MV-4-11 (cell line): ENCODE results near the gene BRSK1.

Source experiments
- DNase-seq: peaks from one replicate; lab custom pipeline; 2025; lab: John Stamatoyannopoulos, UW

Gene BRSK1

DNA sequence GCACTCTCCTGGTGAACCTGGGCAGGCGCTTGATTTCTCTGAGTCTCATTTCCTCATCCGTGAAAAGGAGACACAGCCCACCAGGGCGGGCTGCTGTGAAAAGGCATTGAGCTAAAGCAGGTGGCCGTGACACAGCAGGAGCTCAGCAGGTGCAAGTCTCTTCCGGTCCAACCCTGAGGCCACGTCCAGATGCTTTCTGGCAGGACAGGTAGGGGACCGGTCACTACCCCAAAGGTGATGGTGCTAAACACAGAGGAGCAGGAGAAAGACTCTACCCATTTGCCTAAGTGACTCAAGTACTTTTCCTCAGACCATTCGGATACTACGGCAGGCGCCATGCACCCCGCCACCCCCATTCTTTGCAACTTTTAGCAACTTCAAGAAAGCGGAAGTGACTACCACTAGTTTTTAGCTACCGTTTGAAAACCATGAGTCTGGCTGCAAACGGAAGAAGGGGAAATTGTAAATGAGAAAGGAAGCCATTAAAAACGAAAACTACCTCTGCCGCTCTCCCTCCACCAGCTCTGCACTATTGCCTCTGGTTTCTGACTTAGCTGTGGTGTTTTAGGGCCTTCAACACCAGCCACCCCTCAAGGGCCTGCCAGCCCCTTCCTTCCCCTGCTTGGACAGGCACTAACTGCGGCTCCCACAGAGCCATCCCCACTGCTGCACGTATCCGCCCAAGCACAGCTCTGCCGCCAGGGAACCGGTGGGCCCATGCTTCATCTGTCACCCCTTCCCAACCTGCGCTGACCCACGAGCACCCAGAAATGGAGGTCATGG is 29.8 kb upstream of the BRSK1 start:
- peak; percentile 90 for DNase-seq

DNA sequence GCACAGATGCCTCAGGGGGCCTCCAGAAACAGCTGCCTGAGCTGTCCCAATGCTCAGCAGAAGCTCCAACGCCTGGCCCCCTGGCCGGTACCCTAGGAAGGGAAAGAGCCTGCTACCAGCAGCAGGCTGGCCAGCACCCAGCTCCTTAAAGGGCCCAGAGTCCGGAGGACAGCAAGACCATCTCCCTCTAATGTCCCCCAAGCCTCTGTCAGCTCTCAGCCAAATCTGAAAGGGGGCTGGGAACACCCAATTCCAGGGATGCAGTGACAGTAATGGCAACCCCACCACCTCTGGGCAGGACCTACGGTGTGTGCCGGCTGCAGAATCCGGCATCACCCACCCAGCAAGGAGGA is 29.2 kb upstream of the BRSK1 start:
- DNase-seq: no peak

DNA sequence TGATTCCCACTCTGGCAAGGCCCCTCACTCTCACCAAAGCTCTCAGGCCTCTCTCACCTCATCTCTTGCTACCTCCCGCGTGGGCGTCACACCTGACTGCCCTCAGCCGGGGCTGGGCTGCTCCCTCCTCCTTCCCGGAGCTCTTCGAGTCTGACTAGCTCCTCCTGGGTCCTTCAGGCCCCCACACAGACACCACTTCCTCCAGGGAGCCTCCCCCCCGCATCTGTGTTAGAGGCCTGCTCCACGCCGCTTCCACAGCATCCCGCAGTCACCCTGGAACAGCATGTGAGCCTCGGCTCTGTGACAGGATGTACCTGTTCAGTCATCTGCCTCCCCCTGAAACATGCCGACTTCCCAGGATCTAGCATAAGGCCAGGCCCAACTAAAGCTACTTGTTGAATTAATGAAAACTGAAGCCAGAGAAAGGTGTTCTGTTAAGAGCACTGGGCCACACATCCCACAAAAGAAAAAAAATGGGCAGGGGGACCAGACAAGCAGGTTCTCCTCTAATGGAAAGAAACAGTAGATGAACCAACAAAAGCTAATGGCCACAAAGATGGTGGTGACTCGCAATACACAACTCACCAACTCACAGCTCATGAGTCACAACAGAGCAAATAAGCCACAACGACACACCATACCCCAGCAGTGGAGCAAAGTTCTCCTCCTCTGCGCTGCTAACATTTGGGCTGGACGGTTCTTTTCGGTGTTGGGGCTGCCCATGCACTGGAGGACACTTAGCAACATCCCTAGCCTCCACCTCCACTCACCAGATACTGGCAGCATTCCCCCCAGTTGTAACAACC is 28.0 kb upstream of the BRSK1 start:
- peak; percentile 66 for DNase-seq

DNA sequence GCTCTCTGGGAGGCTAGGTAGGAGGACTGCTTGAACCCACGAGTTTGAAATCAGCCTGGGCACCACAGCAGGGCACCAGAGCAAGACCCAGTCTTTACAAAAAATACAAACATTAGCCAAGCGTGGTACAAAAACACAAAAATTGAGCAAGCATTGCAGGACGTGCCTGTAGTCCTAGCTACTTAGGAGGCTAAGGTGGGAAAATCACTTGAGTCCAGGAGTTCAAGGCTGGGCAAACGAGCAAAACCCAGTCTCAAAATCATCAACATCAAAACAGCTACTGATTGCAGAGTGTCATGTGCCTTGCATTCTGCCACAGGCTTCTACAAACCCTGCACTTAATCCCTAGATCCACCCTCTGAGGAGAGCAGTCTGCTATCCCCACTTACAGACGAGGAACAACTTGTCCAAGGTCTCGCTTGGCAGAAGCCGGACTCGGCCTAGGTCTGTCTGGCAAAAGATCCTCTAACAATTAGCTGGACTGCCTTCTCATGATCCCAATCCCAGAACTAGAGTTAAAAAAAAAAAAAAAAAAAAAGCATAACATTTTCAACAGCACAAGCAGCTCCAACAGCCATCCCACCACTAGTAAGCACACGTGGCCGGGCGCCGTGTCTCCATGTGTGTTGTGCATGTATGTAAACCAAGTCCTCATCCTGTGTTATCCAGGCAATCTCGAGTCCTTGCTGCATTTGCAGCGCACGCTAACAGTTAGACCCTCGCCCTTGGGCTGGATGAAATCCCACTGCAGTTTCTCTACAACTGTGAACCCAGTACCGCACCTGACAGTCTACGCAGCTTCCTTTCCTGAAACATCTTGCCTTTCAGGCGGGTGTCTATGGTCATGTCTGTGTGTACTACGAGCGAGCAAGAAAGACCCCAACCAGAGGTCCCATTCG is 27.0 kb upstream of the BRSK1 start:
- peak; percentile 42 for DNase-seq

DNA sequence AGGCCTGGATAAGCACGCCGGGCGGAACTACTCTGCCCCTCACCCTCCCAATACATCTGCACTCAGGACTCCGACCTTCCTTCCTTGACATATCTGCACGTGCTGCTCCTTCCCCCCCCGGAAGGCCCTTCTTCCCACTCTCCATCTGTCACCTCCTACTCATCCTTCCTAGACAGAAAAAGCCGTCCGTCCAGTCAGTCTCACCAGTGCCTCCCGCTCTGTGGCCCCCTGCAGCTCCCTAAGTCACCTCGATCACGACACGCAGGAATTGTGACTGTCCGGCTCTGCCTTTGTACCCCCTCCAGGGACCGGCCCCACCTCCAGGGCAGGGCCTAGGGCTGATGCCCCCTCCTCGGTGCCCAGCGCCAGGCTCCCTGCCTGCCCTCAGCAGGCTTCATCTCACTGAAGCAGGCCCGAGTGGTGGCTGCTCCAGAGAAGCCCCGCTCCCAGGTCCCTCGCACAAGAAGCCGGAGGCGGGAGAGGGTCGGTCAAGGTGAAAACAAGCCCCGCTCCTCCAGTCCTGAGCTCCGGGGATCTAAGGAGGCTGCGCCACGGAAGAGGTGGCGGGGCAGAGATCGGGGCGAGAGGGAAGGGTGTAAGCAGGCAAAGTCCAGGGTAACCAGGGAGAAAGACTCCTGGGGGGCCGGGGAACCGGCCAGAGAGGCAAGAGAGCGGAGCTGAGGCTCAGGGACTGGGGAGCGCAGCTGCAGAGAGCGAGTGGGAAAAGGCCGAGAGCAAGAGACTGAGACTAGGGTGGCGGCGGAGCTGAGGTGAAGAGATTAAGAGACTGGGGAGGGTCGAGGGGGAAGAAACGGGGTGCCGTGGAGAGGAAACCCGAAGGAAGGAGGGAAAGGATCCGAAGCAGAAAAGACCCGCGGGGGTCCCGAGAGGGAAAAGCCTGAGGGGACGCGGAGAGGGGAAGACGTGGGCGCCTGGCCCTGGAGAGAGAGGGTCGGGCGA is 26.1 kb upstream of the BRSK1 start:
- peak; percentile 35 for DNase-seq

DNA sequence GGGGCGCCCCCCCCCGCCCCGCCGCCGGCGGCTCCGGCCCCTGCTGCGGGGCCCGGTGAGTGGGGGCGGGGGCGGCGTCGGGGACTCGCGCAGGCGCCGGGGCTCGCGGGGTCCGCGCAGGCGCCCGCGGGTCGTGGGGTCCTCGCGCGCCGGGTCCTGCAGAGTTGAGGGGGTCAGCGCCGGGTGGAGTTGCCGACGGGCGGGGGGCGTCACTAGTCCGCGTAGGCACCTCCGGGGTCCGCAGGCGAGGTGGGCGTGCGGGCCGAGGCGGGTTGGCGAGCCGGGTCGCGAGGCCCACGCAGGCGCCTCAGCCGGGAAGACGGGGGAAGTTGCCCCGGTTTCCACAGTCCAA is 25.3 kb upstream of the BRSK1 start:
- DNase-seq: no peak

DNA sequence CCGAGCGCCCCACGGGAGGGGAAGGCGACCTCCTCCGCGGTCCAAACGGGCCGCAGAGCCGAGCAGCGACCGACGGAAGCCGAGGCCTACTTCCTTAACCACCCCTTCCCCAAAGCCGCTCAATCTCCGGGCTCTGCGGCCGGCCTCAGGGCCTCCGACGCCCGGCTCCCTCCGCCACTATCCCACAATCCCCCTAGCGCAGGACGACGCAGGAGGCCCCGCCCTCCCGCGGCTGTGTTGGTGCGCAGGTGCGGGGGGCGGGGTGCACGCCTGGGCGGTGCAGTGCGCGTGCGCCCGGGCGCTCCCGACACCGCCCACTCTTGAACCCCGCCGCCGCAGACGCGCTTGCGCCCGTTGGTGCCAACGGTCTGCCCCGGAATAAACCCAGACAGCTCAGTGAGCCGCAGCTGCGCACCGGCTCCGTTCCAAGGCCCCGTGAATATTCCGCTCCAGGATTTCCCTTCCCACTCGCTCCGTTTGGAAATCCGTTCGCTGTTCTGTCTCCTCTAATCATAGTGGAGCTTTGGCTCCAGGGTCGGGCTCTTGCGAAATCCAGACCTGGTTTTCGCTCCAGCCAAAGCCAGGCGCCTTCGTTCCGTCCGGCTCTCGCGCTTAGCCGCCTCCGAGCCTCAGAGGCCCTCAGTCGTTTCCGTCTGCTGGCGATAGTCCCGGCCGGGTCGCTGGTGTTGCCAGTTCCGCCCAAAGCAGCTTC is 24.8 kb upstream of the BRSK1 start, which contains the start of gene PPP6R1:
Gene PPP6R1 (minus strand): TSS at position 190 of the 712 bp plus-strand sequence. CDS start 11,914 bp downstream, outside the sequence.
- peak; percentile 100 for DNase-seq

DNA sequence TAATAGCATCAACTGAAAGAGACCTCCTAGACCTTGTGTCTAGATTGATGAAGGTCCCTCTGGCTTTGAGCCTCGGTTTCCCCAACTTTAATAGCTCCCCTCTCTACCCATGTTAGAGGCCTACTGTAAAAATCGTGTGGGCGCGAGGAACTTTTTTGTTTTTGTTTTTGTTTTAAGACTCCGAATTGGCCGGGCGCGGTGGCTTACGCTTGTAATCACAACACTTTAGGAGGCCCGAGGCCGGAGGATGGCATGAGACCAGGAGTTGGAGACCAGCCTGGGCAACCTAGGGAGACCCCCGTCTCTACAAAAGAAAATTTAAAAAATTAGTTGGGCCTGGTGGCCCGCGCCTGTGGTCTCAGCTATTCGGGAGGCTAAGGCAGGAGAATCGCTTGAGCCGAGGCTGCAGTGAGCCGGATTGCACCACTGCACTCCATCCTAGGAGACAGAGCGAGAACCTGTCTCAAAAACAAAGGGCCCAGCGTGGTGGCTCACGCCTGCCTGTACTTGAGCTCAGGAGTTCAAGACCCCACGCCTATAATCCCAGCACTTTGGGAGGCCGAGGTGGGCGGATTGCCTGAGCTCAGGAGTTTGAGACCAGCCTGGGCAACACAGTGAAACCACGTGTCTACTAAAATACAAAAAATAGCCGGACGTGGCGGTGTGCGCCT is 24.1 kb upstream of the BRSK1 start:
- DNase-seq: peak; percentile 42

DNA sequence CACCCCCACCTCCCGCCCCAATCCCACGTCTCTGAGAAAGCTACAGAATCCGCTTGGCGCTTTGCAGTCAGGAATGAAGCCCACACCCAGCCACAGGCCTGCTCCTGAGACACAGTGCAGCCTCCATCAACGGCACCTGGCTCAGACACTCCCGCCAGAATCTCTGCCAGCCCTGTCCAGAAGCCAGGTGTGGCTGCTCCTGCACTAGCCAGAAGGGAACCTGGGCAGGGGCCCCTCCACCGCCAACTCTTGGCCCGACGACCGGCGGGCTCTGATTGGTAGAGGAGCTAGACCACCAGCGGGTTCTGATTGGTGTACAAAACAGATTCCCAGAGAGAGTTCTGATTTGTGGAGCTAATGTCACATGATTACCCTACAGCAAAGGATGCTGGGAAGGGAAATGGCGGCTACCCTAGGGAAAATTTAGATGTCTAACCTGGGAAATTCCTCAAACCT is 22.1 kb upstream of the BRSK1 start:
- no peak for DNase-seq

DNA sequence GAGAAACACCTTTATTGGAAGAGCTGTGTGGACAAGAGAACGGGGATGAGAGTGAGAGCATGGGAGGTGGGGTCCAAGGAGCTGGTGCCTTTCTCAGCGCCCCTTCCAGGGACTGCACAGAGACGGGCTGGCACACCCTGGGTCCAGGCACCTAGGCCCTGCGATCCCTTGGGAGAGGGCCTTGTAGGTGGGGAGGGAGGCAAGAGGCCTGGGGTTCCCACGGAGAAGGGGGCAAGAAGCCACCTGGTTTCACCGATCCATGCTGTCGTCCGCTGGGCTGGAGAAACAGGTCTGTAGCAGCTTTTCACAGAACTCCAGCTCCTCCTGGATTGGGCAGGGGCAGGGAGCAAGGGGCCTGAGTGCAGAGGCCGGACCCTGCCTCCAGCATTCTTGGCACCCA is 21.4 kb upstream of the BRSK1 start:
- DNase-seq: no peak

DNA sequence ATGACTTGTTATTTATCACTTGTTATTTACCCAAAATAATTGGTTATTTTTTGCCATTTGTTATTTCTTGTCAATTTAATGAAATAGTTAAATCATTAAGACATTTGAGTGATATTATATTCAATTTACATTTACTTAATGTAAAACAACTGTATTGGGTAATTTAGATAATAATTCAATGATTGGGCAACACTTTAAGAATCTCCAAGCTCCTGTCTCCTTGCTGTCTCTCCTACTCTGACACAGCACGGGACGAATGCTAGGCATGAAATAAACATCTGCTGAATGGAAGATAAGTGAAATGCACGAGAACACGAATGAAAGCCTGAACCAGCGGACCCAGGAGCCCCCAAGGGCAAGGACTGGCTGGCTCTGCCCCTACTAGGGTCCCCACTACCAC is 19.3 kb upstream of the BRSK1 start:
- DNase-seq: no peak

DNA sequence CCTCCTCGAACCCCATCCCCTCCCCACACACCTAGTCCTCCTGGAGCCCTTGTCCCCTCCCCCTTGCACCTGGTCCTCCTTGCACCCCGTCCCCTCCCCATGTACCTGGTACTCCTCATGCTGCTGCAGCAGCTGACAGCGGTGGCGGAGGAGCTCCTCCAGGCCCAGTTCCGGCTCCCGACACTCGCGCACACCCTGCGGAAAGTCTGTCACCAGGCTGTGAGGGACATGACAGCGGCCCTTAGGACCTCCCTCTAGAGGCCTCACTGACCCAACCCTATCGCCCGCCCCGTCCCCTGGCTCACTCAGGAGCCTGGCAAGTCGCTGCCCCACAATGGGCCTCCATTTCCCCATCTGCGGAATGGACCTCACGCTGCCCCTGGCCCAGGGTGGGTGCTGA is 18.6 kb upstream of the BRSK1 start:
- DNase-seq: no peak

DNA sequence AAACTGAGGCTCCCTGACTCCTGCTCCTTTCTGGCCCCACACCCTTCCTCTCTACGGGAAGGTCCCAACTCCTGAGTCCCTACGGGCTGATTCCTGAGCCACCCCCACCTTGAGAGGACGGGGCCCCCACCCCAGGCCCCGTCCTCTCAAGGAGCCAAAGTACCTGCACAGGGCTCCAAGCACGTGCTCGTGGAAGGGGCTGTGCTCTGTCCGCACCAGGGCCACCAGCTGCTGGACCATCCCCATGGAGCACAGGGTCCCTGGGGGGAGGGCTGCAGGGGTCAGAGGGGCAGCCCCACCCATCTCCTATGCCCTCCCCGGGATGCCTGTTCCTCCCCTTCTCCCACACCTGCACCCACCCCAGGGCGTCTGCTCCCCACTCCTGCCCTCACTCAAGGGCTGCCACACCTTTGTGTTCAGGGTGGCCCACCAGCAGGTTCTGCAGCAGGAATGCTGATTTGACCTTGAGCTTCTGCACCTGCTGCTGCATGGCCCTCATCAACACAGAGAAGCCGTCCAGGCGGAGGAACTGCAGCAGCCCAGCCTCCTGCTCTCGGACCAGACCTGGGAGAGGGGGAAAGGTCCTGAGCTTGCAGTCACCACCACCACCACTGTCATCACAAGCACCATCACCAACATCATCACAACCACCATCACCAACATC is 17.9 kb upstream of the BRSK1 start:
- no peak for DNase-seq

DNA sequence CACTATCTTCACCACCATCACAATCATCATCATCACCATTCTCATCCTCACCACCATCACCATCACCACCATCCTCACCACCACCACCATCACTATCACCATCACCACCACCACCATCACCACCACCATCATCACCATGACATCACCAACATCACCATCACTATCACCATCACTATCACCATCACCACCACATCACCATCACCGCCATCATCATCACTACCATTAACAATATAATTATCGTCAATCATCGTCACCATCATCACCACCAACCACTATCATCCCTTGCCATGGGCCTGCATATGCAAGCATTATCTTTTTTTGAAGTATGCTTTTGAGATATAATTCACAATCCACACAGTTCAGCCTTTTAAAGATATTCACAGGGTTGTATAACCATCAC is 17.4 kb upstream of the BRSK1 start:
- no peak for DNase-seq

DNA sequence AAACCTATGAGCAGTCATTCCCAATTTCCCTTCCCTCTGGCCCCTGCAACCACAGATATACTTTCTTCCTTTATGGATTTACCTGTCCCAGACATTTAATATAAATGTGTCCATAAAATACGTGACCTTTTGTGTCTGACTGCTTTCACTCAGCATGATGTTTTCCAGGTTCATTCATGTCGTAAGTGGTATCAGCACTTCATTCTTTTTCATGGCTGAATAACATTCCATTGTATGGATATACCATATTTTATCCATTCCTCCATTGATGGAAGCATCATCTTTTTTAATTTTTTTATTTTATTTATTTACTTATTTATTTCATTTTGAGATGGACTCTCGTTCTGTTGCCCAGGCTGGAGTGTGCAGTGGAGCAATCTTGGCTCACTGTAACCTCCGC is 17.0 kb upstream of the BRSK1 start:
- no peak for DNase-seq

DNA sequence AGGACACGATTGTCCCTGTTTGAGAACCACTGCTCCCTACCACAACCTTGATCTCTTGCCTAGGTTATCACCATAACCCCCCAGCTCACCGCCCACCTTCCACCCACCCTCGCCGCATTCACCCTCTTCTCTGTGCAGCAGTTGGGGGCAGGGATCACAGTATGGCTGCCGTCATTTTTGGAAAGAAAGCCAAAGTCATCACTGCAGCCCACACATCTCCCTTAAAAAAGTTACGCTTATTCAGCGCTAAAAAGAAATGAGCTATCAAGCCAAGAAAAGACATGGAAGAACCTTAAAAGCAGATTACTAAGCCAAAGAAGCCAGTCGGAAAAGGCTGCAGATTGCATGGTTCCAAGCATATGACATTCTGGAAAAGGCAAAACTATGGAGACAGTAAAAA is 14.5 kb upstream of the BRSK1 start:
- no peak for DNase-seq

DNA sequence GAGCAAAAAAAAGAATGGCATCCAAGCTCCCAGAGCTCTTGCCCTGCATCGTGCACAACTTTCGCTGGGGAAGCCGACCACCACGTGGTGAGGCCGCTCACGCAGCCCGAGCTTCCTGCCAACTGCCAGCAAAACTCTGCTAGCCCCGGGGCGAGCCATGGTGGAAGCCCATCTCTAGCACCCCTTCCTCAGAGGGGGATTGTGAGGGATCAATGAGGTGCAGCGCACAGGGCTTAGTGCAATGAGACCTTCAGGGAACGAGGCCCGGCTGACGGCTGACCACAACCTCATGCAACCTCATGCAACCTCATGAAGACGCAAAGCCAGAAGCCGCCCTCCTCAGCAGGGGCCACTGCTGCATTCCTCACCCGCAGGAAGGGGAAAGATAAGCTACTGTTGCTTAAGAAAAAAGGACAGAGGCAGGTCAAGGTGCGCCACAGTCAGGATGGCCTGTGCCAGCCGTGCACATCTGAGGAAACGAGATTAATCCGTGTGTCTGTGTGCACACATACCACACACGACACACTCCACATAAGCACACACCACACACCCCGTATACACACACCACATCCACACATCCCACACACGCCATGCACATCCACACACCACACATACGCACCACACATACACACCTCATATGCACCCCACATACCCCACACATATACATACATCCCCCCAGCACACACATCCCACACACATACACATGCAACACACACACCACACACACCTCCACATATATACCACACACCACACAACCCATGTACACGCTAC is 13.4 kb upstream of the BRSK1 start:
- DNase-seq: no peak

DNA sequence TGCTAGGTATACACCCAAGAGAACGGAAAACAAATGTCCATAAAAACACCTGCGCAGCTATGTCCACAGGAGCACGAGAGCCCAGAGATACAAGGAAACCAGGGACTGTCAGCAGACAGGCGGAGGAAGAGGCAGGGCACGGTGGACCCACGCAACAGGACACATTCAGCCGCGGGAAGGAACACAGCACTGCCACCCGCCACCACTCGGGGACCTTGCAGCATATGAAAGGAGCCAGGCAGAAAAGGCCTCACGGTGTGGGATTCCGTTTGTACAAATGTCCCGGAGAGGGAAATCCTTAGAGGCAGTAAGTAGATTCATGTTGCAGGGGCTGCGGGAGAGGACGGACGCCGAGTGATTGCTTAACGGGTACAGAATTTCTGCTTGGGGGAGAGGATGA is 11.7 kb upstream of the BRSK1 start:
- no peak for DNase-seq
